ENCODE data around the gene UPF1. TPM values are rescaled to one million over a fixed set of nuclear protein-coding genes. Genes with fewer than 3 reads are reported as not detected.

UPF1 gene
- total RNA-seq, 1 donor from 2014 or later, result 69.8 TPM

- Mint-ChIP-seq H3K9me3 (no peaks in the 10 kb centered on the region), H3K27me3 (ENCODE audit: insufficient read depth, low read depth) (peaks cover 2% of the 10 kb centered on the region)
- DNase-seq (ENCODE audit: low spot score), result no peak
These were observed 78.3 kb downstream of the UPF1 start for GRCh38 chr19:18910010-18910409.

DNA sequence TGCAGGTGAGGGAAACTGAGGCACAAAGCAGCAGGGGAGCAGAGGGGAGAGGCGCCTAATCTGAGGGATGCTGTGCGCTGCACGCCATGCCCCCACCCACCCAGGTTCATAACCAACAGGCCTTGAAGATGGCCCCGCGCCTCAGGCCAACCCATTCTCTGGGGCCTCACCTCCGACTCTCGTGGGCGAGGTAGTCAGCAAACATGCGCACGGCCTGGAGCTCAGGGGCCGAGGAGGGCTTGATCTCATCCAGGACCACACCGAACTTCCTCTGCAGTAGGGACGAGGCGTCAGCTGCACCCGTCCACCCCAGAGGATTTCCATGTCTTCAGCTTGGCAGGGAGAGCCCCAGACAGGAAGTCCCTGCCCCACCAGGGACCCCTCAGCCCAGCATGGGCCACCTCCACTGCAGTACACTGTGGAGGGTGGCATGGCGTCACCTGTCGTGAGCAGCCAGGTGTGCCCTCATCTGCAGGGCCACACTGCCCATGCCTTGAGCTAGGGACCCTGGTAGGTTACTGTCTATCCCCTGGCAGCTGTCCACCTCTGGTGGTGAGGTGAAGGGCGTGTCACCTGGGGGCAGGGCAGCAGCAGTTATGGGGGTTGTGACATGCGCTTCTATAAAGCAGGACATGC lies 79.2 kb downstream of the UPF1 start:
- Histone ChIP-seq H3K4me3 (no peak overlapping the region), H3K36me3 (no peaks in the 10 kb centered on the region)

More at GRCh38 chr19:18910010-18910409, 78.3 kb downstream of the UPF1 start:
- TF ChIP-seq EZH2phosphoT487 (IDR thresholded peaks at IDR 0.05) (no peak), EZH2 (IDR thresholded peaks at IDR 0.05) (no peak)
- TF ChIP-seq, protein P1, sequence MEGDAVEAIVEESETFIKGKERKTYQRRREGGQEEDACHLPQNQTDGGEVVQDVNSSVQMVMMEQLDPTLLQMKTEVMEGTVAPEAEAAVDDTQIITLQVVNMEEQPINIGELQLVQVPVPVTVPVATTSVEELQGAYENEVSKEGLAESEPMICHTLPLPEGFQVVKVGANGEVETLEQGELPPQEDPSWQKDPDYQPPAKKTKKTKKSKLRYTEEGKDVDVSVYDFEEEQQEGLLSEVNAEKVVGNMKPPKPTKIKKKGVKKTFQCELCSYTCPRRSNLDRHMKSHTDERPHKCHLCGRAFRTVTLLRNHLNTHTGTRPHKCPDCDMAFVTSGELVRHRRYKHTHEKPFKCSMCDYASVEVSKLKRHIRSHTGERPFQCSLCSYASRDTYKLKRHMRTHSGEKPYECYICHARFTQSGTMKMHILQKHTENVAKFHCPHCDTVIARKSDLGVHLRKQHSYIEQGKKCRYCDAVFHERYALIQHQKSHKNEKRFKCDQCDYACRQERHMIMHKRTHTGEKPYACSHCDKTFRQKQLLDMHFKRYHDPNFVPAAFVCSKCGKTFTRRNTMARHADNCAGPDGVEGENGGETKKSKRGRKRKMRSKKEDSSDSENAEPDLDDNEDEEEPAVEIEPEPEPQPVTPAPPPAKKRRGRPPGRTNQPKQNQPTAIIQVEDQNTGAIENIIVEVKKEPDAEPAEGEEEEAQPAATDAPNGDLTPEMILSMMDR (IDR thresholded peaks at IDR 0.05), result no peak
- Histone ChIP-seq H3K36me3 (no peaks in the 10 kb centered on the region), H3K4me1 (no peaks in the 10 kb centered on the region), H3F3A (ENCODE audit: low read depth) (no peaks in the 10 kb centered on the region), H4K20me1 (ENCODE audit: low read depth) (peaks cover 18% of the 10 kb centered on the region), H3K9ac (no peak overlapping the region), H3K4me2 (no peak overlapping the region), H3K79me2 (ENCODE audit: low read depth) (peaks cover 8% of the 10 kb centered on the region), H2AFZ (replicated peaks) (no peak overlapping the region), H3K27me3 (no peaks in the 10 kb centered on the region), H3K4me3 (no peak overlapping the region), H3K27ac (no peak overlapping the region), H3K9me3 (ENCODE audit: low read depth) (no peaks in the 10 kb centered on the region)
- H3K27ac Mint-ChIP-seq, result no peak overlapping the region
- H3K36me3 Mint-ChIP-seq, result peaks cover 16% of the 10 kb centered on the region
- no peaks in the 10 kb centered on the region for H3K4me1 Mint-ChIP-seq
- H3K4me3 Mint-ChIP-seq, result no peak overlapping the region

DNA sequence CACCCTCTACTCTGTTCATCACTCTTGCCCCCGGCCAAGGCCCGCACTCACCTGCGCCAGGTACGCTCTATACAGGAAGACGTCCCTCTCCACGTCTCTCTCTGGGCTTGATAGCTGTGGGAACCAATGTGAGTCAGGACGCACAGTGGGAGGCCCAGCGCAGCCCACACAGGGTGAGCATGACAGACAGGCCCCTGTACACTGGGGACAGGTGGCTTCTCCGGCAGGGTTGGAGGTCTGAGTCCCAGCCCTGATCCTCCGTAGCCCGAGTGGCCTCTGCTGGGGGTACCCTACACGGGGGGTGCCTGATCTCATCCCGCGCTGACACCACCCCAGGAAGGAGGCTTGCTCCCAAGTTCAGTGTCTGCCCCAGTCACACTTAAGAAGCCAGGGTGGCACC lies 81.2 kb downstream of the UPF1 start:
- no peak overlapping the region for H3K4me3 Mint-ChIP-seq
- no peaks in the 10 kb centered on the region for H3K9me3 Mint-ChIP-seq
- peaks cover 3% of the 10 kb centered on the region for H3K4me1 Mint-ChIP-seq
- H3K4me2 ChIP-seq, result no peak overlapping the region
- DNase-seq (ENCODE audit: low spot score), result no peak
- H3F3A ChIP-seq (ENCODE audit: low read depth), result no peaks in the 10 kb centered on the region
- TF ChIP-seq EZH2 (IDR thresholded peaks at IDR 0.05) (no peak), EZH2phosphoT487 (IDR thresholded peaks at IDR 0.05) (no peak)
- TF ChIP-seq, protein P1 (IDR thresholded peaks at IDR 0.05), result no peak
- no peaks in the 10 kb centered on the region for H3K4me1 ChIP-seq
- no peaks in the 10 kb centered on the region for H3K36me3 ChIP-seq
- peaks cover 2% of the 10 kb centered on the region for H3K27me3 Mint-ChIP-seq (ENCODE audit: insufficient read depth, low read depth)
- no peak overlapping the region for H3K27ac Mint-ChIP-seq
- no peak overlapping the region for H3K4me3 ChIP-seq
- H3K9ac ChIP-seq, result no peak overlapping the region
- peaks cover 16% of the 10 kb centered on the region for H3K36me3 Mint-ChIP-seq
- peaks cover 29% of the 10 kb centered on the region for H4K20me1 ChIP-seq (ENCODE audit: low read depth)
- H3K27me3 ChIP-seq, result no peaks in the 10 kb centered on the region
- H2AFZ ChIP-seq (replicated peaks), result no peak overlapping the region
- no peak overlapping the region for H3K27ac ChIP-seq
- H3K9me3 ChIP-seq (ENCODE audit: low read depth), result no peaks in the 10 kb centered on the region
- peaks cover 38% of the 10 kb centered on the region for H3K79me2 ChIP-seq (ENCODE audit: low read depth)

More for the DNA sequence above, 79.2 kb downstream of the UPF1 start:
- Mint-ChIP-seq H3K27ac (no peak overlapping the region), H3K36me3 (peaks cover 16% of the 10 kb centered on the region), H3K9me3 (no peaks in the 10 kb centered on the region), H3K4me1 (no peaks in the 10 kb centered on the region), H3K27me3 (ENCODE audit: insufficient read depth, low read depth) (peaks cover 2% of the 10 kb centered on the region), H3K4me3 (no peak overlapping the region)
- no peak overlapping the region for H3K9ac ChIP-seq
- no peaks in the 10 kb centered on the region for H3F3A ChIP-seq (ENCODE audit: low read depth)
- H3K4me1 ChIP-seq, result no peaks in the 10 kb centered on the region
- peaks cover 27% of the 10 kb centered on the region for H4K20me1 ChIP-seq (ENCODE audit: low read depth)
- H3K4me2 ChIP-seq, result no peak overlapping the region
- no peak for DNase-seq (ENCODE audit: low spot score)
- no peak for TF ChIP-seq EZH2 (IDR thresholded peaks at IDR 0.05)
- TF ChIP-seq EZH2phosphoT487 (IDR thresholded peaks at IDR 0.05), result no peak
- TF ChIP-seq, protein P1 (IDR thresholded peaks at IDR 0.05), result no peak
- no peaks in the 10 kb centered on the region for H3K9me3 ChIP-seq (ENCODE audit: low read depth)
- peaks cover 18% of the 10 kb centered on the region for H3K79me2 ChIP-seq (ENCODE audit: low read depth)
- no peak overlapping the region for H2AFZ ChIP-seq (replicated peaks)
- H3K27me3 ChIP-seq, result no peaks in the 10 kb centered on the region
- H3K27ac ChIP-seq, result no peak overlapping the region
